ENCODE data around the gene SPTLC3. TPM values are rescaled to one million over a fixed set of nuclear protein-coding genes. Genes with fewer than 3 reads are reported as not detected.

Gene SPTLC3
- total RNA-seq, 1 experiment from 2014 or later: 10.7 TPM

- H2AFZ ChIP-seq: no peak overlapping the region
- intact Hi-C loops (cut with micrococcal nuclease; ENCODE audit: unreplicated experiment): no loop called here
- H3K27ac ChIP-seq: no peak overlapping the region
- H3F3A ChIP-seq (ENCODE audit: insufficient read depth, low read depth): peaks cover 8% of the 10 kb centered on the region
- H3K4me3 ChIP-seq: no peak overlapping the region
- TF ChIP-seq EZH2 (IDR thresholded peaks at IDR 0.05; ENCODE audit: low read depth) (no peak), CTCF (conservative IDR thresholded peaks at IDR 0.05) (no peak)
- H3K4me2 ChIP-seq: no peak overlapping the region
- no peaks in the 10 kb centered on the region for H3K79me2 ChIP-seq (ENCODE audit: low read depth)
- H3K4me1 ChIP-seq (replicated peaks; ENCODE audit: insufficient read depth): peaks cover 15% of the 10 kb centered on the region
- H3K9me3 ChIP-seq (ENCODE audit: insufficient read depth, low read depth): peaks cover 13% of the 10 kb centered on the region; the same call in 1 of the 2 replicates
- BruUV-seq (replicated peaks): no TSS peak
- H3K36me3 ChIP-seq (ENCODE audit: low read depth): no peaks in the 10 kb centered on the region
- ChIA-PET POLR2A (ENCODE audit: unreplicated experiment) (no interaction called here), CTCF (no interaction called here)
- no peaks in the 10 kb centered on the region for H3K27me3 ChIP-seq (ENCODE audit: insufficient read depth, low read depth)
- no peak for DNase-seq
- H4K20me1 ChIP-seq (ENCODE audit: insufficient read depth): no peaks in the 10 kb centered on the region
- H3K9me2 ChIP-seq (ENCODE audit: insufficient read depth): no peaks in the 10 kb centered on the region; the same call in 1 of the 2 replicates
These were observed 15.8 kb downstream of the SPTLC3 start for GRCh38 chr20:13024596-13024995.

- no peaks in the 10 kb centered on the region for H3K79me2 ChIP-seq (ENCODE audit: low read depth)
- peaks cover 19% of the 10 kb centered on the region for H3K4me1 ChIP-seq (replicated peaks; ENCODE audit: insufficient read depth)
- peaks cover 13% of the 10 kb centered on the region; the same call in 1 of the 2 replicates for H3K9me3 ChIP-seq (ENCODE audit: insufficient read depth, low read depth)
- H3K4me3 ChIP-seq: no peak overlapping the region
- no peak overlapping the region for H3K27ac ChIP-seq
- no peaks in the 10 kb centered on the region for H4K20me1 ChIP-seq (ENCODE audit: insufficient read depth)
- peaks cover 12% of the 10 kb centered on the region for H3F3A ChIP-seq (ENCODE audit: insufficient read depth, low read depth)
- no TSS peak for BruUV-seq (replicated peaks)
- no peak for DNase-seq
- H3K9me2 ChIP-seq (ENCODE audit: insufficient read depth): no peaks in the 10 kb centered on the region; the same call in 1 of the 2 replicates
- no peaks in the 10 kb centered on the region for H3K36me3 ChIP-seq (ENCODE audit: low read depth)
- no peak overlapping the region for H2AFZ ChIP-seq
- no peaks in the 10 kb centered on the region for H3K27me3 ChIP-seq (ENCODE audit: insufficient read depth, low read depth)
- TF ChIP-seq CTCF (conservative IDR thresholded peaks at IDR 0.05) (no peak), EZH2 (IDR thresholded peaks at IDR 0.05; ENCODE audit: low read depth) (no peak)
- intact Hi-C loops (cut with micrococcal nuclease; ENCODE audit: unreplicated experiment): no loop called here
- POLR2A ChIA-PET (ENCODE audit: unreplicated experiment): no interaction called here
- CTCF ChIA-PET: no interaction called here
- no peak overlapping the region for H3K4me2 ChIP-seq
These were observed 16.4 kb downstream of the SPTLC3 start for GRCh38 chr20:13025181-13025580.

- Histone ChIP-seq H3F3A (ENCODE audit: insufficient read depth, low read depth) (peaks cover 23% of the 10 kb centered on the region), H3K4me2 (no peak overlapping the region), H3K27me3 (ENCODE audit: insufficient read depth, low read depth) (no peaks in the 10 kb centered on the region), H4K20me1 (ENCODE audit: insufficient read depth) (no peaks in the 10 kb centered on the region), H3K27ac (no peak overlapping the region), H3K9me2 (ENCODE audit: insufficient read depth) (no peaks in the 10 kb centered on the region; the same call in 1 of the 2 replicates), H2AFZ (no peak overlapping the region), H3K79me2 (ENCODE audit: low read depth) (no peaks in the 10 kb centered on the region), H3K9me3 (ENCODE audit: insufficient read depth, low read depth) (peaks cover 11% of the 10 kb centered on the region), H3K4me1 (replicated peaks; ENCODE audit: insufficient read depth) (peaks cover 30% of the 10 kb centered on the region), H3K36me3 (ENCODE audit: low read depth) (no peaks in the 10 kb centered on the region), H3K4me3 (no peak overlapping the region)
- TF ChIP-seq EZH2 (IDR thresholded peaks at IDR 0.05; ENCODE audit: low read depth): no peak
- no peak for TF ChIP-seq CTCF (conservative IDR thresholded peaks at IDR 0.05)
- ChIA-PET POLR2A (ENCODE audit: unreplicated experiment) (interaction anchor here (0.6 kb wide), 1 partner anchor 20 kb away, joined by 5 read pairs; no protein-coding TSS in a partner anchor), CTCF (no interaction called here)
- no peak for DNase-seq
- intact Hi-C loops (cut with micrococcal nuclease; ENCODE audit: unreplicated experiment): no loop called here
- BruUV-seq (replicated peaks): no TSS peak
These were observed 19.2 kb downstream of the SPTLC3 start for GRCh38 chr20:13028001-13028400.
